HepG2 (cell line): ENCODE data around the gene PARN. TPM values are rescaled to one million over a fixed set of nuclear protein-coding genes. Genes with fewer than 3 reads are reported as not detected.

Experiments
- ATF4 ChIP-seq, 2 experiments: fragments of 450-650 bp in 1 of 2; sonication (generic) in 1 of 2; formaldehyde crosslinking; IDR thresholded peaks; 2 replicates each; pipeline versions ENCODE4 v1.5.0 to v1.8.0; 2020 to 2022; ENCODE audit warnings: mild to moderate bottlenecking in 1 of 2, missing genetic modification reagents in 1 of 2
- CEBPZ ChIP-seq: IDR thresholded peaks from 2 replicates; pipeline ENCODE4 v1.6.1; 2012; ENCODE audit warnings: low read length, improper control_type of control experiment
- EEA1 ChIP-seq: sonication (generic); formaldehyde crosslinking; IDR thresholded peaks from 2 replicates; pipeline ENCODE4 v1.5.1; 2020; ENCODE audit warnings: mild to moderate bottlenecking, missing genetic modification reagents, borderline replicate concordance
- KLF9 ChIP-seq: IDR thresholded peaks from 2 replicates; pipeline ENCODE4 v1.6.1; 2016; ENCODE audit warnings: low read depth
- LRRFIP1 ChIP-seq: sonication (generic); formaldehyde crosslinking; conservative IDR thresholded peaks from 2 replicates; pipeline ENCODE4 v1.4.0; 2020; ENCODE audit warnings: missing genetic modification reagents
- MTF2 ChIP-seq: sonication (generic); formaldehyde crosslinking; IDR thresholded peaks from 2 replicates; pipeline ENCODE4 v1.5.0; 2020; ENCODE audit warnings: missing genetic modification reagents, borderline replicate concordance
- PAXIP1 ChIP-seq: sonication (generic); formaldehyde crosslinking; conservative IDR thresholded peaks from 2 replicates; pipeline ENCODE4 v1.4.0; 2020; ENCODE audit warnings: mild to moderate bottlenecking, missing genetic modification reagents, moderate library complexity
- POLR2A ChIP-seq, 2 experiments: IDR thresholded peaks; 2 replicates each; pipeline ENCODE4 v1.6.1; 2011; ENCODE audit warnings: low read depth in 2 of 2, low read length in 2 of 2, mild to moderate bottlenecking in 1 of 2, moderate library complexity in 1 of 2; ENCODE audit not compliant: insufficient read depth in 1 of 2
- WIZ ChIP-seq: sonication (generic); formaldehyde crosslinking; IDR thresholded peaks from 2 replicates; pipeline ENCODE4 v1.5.1; 2020; ENCODE audit warnings: mild to moderate bottlenecking, missing genetic modification reagents
- ZBTB20 ChIP-seq: sonication (generic); formaldehyde crosslinking; IDR thresholded peaks from 2 replicates; pipeline ENCODE4 v1.8.1; 2023; ENCODE audit warnings: missing genetic modification reagents, low read depth, mild to moderate bottlenecking, borderline replicate concordance
- ZNF333 ChIP-seq: sonication (generic); formaldehyde crosslinking; IDR thresholded peaks from 2 replicates; pipeline ENCODE4 v1.4.0; 2020; ENCODE audit warnings: mild to moderate bottlenecking, missing genetic modification reagents, borderline replicate concordance
- ZNF484 ChIP-seq: sonication (generic); formaldehyde crosslinking; IDR thresholded peaks from 2 replicates; pipeline ENCODE4 v1.5.1; 2020; ENCODE audit warnings: mild to moderate bottlenecking, low read depth, missing genetic modification reagents, borderline replicate concordance
- ZNF557 ChIP-seq: sonication (generic); formaldehyde crosslinking; IDR thresholded peaks from 2 replicates; pipeline ENCODE4 v1.4.0; 2020; ENCODE audit warnings: missing genetic modification reagents
- ZNF724P ChIP-seq: sonication (generic); formaldehyde crosslinking; IDR thresholded peaks from 2 replicates; pipeline ENCODE4 v1.8.0; 2022; ENCODE audit warnings: missing genetic modification reagents, borderline replicate concordance
- ZSCAN22 ChIP-seq: sonication (generic); formaldehyde crosslinking; IDR thresholded peaks from 2 replicates; pipeline ENCODE4 v1.4.0; 2020; ENCODE audit warnings: mild to moderate bottlenecking, missing genetic modification reagents
- polyA plus RNA-seq, 8 experiments: library from polyadenylated mRNA; depleted of rRNA in 3 of 8; stranded (reverse) in 7 of 8; unstranded in 1 of 8; fragments of >200 nt; fragmentation: Illumina TruSeq in 4 of 8; extraction: Trizol in 4 of 8; gene quantifications; 2 replicates each; pipeline versions ENCODE4 v1.2.1 to v1.2.3, GENCODE V29; 2011 to 2016; ENCODE audit warnings: low read depth in 4 of 8, missing spikeins in 1 of 8, mixed read lengths in 1 of 8; ENCODE audit not compliant: insufficient read depth in 1 of 8
- total RNA-seq, 5 experiments: library from RNA; depleted of rRNA; stranded (reverse); fragments of >200 nt; fragmentation: Illumina TruSeq; extraction: Trizol; gene quantifications; 2 replicates each; pipeline ENCODE4 v1.2.3, GENCODE V29; 2016; ENCODE audit warnings: low read depth in 1 of 5

The PARN gene
- total and polyA plus RNA-seq, 2 of the 13 experiments (the other 11 are each of a cell fraction or from before 2014, with no cell fraction given): 13.3 to 47.6 TPM

- TF ChIP-seq ATF4 (CRISPR knock-in tag; IDR thresholded peaks at IDR 0.05) (peak in 1 of 2 experiments; percentile 91; a peak in 2 of 4 replicates), ZNF557 (CRISPR knock-in tag) (peak; percentile 55), EEA1 (peak; percentile 98; the same call in 1 of the 2 replicates), ZBTB20 (CRISPR knock-in tag) (peak; percentile 60; the same call in 1 of the 2 replicates), KLF9 (CRISPR knock-in tag) (0 out of 2 replicates have a peak, but pooled peaks have one; percentile 74), LRRFIP1 (CRISPR knock-in tag) (no peak; the same call in none of the 2 replicates), PAXIP1 (CRISPR knock-in tag) (peak; percentile 55), WIZ (CRISPR knock-in tag) (peak; percentile 97), POLR2A (IDR thresholded peaks at IDR 0.05; ENCODE audit: insufficient read depth in 1 of 2, low read depth in 2 of 2, low read length in 2 of 2) (peak; percentile 95 to 98), MTF2 (peak; percentile 94; the same call in 1 of the 2 replicates), ZNF724P (CRISPR knock-in tag) (peak; percentile 90; the same call in 1 of the 2 replicates), CEBPZ (no peak), ZNF484 (CRISPR knock-in tag) (no peak), ZSCAN22 (CRISPR knock-in tag) (no peak), ZNF333 (CRISPR knock-in tag) (0 out of 2 replicates have a peak, but pooled peaks have one; percentile 42)
Observed at GRCh38 chr16:14629919-14630619, at the start of gene PARN (continued).
